HepG2 (cell line): Measurements from ENCODE around the gene FAM193A. TPM values are rescaled to one million over a fixed set of nuclear protein-coding genes. Genes with fewer than 3 reads are reported as not detected.
"Not testable (repeated sequence)": the region's sequence is repeated elsewhere in the genome, so short reads cannot be mapped to it uniquely, and the experiment has no call there.

Experiments used
- ATAC-seq: fragments of 200-7000 bp; cut with Tn5 transposase; 3 replicates; pipeline ENCODE4 v1.9.1; 2020; ENCODE audit warnings: mild to moderate bottlenecking, moderate library complexity
- BruUV-seq: library from RNA; stranded (reverse); fragments of 400-500 nt; replicated peaks from 2 replicates; lab custom pipeline; 2021; lab: Mats Ljungman, UMichigan
- CTCF ChIA-PET: fragments of 300-600 bp; formaldehyde crosslinking; extraction: SDS; loops from one replicate; lab custom pipeline; 2021; ENCODE audit warnings: low total read pairs, inconsistent platforms, low intra/inter-chr PET ratio; lab: Yijun Ruan, JAX
- POLR2A ChIA-PET: fragments of 350-600 bp; sonication (Branson Sonifier 250); formaldehyde crosslinking; loops from one replicate; lab custom pipeline; 2020; ENCODE audit warnings: antibody characterized with exemption, inconsistent platforms; lab: Yijun Ruan, JAX
- DNase-seq: peaks from one replicate; pipeline ENCODE4 v3.0.0-alpha.2; 2015; ENCODE audit warnings: low spot score
- FAIRE-seq: peaks from 3 replicates; lab custom pipeline; 2011; peaks lifted over from hg19 to GRCh38; lab: Jason Lieb, UNC
- H2AFZ ChIP-seq: one replicate; pipeline ENCODE4 v1.6.1; 2011; ENCODE audit warnings: low read length, inconsistent platforms
- H3K27ac ChIP-seq: fragments of 300-600 bp; 3 replicates; pipeline ENCODE4 v1.8.0; 2011; ENCODE audit warnings: mixed run types, mild to moderate bottlenecking, mixed read lengths, low read length, inconsistent platforms; ENCODE audit not compliant: insufficient read depth; ENCODE audit errors: extremely low read length
- H3K27me3 ChIP-seq, 2 experiments: fragments of 200-600 bp in 1 of 2; 2 replicates in 1 of 2; 3 replicates in 1 of 2; pipeline versions ENCODE4 v1.6.0 to v1.8.0; 2011; ENCODE audit warnings: low read length in 2 of 2, mild to moderate bottlenecking in 2 of 2, moderate library complexity in 2 of 2, inconsistent platforms in 1 of 2; ENCODE audit not compliant: insufficient read depth in 2 of 2, control insufficient read depth in 1 of 2
- H3K36me3 ChIP-seq, 2 experiments: fragments of 200-600 bp in 1 of 2; replicated peaks in 1 of 2; 2 replicates in 1 of 2; 3 replicates in 1 of 2; pipeline versions ENCODE4 v1.5.1 to v1.8.0; 2011; ENCODE audit warnings: low read length in 2 of 2, inconsistent platforms in 1 of 2; ENCODE audit not compliant: insufficient read depth in 2 of 2, control insufficient read depth in 1 of 2
- H3K4me1 ChIP-seq: 2 replicates; pipeline ENCODE4 v1.5.1; 2012; ENCODE audit warnings: low read length, inconsistent platforms; ENCODE audit not compliant: insufficient read depth
- H3K4me2 ChIP-seq: 2 replicates; pipeline ENCODE4 v1.6.0; 2011; ENCODE audit warnings: low read depth, low read length, inconsistent platforms
- H3K4me3 ChIP-seq, 3 experiments: fragments of 200-600 bp in 1 of 3; sonication (generic), shearing (Covaris generic) in 1 of 3; replicated peaks in 1 of 3; 2 replicates each; pipeline ENCODE4 v1.5.1; 2011 to 2016; ENCODE audit warnings: low read length in 3 of 3, inconsistent platforms in 2 of 3, low read depth in 2 of 3, mild to moderate bottlenecking in 2 of 3, control low read depth in 1 of 3, mixed read lengths in 1 of 3; ENCODE audit not compliant: insufficient read depth in 1 of 3
- H3K79me2 ChIP-seq: one replicate; pipeline ENCODE4 v1.6.1; 2011; ENCODE audit warnings: low read length, inconsistent platforms; ENCODE audit not compliant: insufficient read depth
- H3K9ac ChIP-seq: 2 replicates; pipeline ENCODE4 v1.6.0; 2011; ENCODE audit warnings: mild to moderate bottlenecking, low read depth, low read length, inconsistent platforms; ENCODE audit not compliant: insufficient read depth
- H3K9me3 ChIP-seq: 2 replicates; pipeline ENCODE4 v1.5.1; 2012; ENCODE audit warnings: mild to moderate bottlenecking, low read length
- H4K20me1 ChIP-seq: 2 replicates; pipeline ENCODE4 v1.6.0; 2011; ENCODE audit warnings: inconsistent platforms, mild to moderate bottlenecking, low read length, moderate library complexity; ENCODE audit not compliant: insufficient read depth
- AHDC1 ChIP-seq: sonication (generic); formaldehyde crosslinking; IDR thresholded peaks from 2 replicates; pipeline ENCODE4 v1.5.1; 2020; ENCODE audit warnings: mild to moderate bottlenecking, missing genetic modification reagents, borderline replicate concordance
- CREM ChIP-seq, 2 experiments: sonication (generic) in 1 of 2; formaldehyde crosslinking in 1 of 2; IDR thresholded peaks; 2 replicates each; pipeline versions ENCODE4 v1.4.0 to v1.6.1; 2016 to 2020; ENCODE audit warnings: antibody characterized with exemption in 1 of 2, mild to moderate bottlenecking in 1 of 2, missing genetic modification reagents in 1 of 2
- FOXA1 ChIP-seq, 2 experiments: fragments of 450-650 bp in 1 of 2; sonication (generic) in 1 of 2; formaldehyde crosslinking in 1 of 2; IDR thresholded peaks; 2 replicates each; pipeline versions ENCODE4 v1.4.0 to v1.6.1; 2016 to 2020; ENCODE audit warnings: missing genetic modification reagents in 1 of 2
- HNF1A ChIP-seq, 2 experiments: sonication (generic) in 1 of 2; formaldehyde crosslinking in 1 of 2; IDR thresholded peaks; 2 replicates each; pipeline versions ENCODE4 v1.4.0 to v1.6.1; 2016 to 2020; ENCODE audit warnings: borderline replicate concordance in 1 of 2, low read depth in 1 of 2, mild to moderate bottlenecking in 1 of 2, missing genetic modification reagents in 1 of 2
- LCORL ChIP-seq, 2 experiments: fragments of 450-650 bp in 1 of 2; sonication (generic) in 1 of 2; formaldehyde crosslinking in 1 of 2; IDR thresholded peaks; 2 replicates each; pipeline versions ENCODE4 v1.5.0 to v1.6.1; 2017 to 2020; ENCODE audit warnings: antibody characterized with exemption in 1 of 2, missing genetic modification reagents in 1 of 2
- PHF21A ChIP-seq: sonication (generic); formaldehyde crosslinking; IDR thresholded peaks from 2 replicates; pipeline ENCODE4 v1.5.0; 2020; ENCODE audit warnings: mild to moderate bottlenecking, missing genetic modification reagents
- SOX13 ChIP-seq, 3 experiments: fragments of 450-650 bp in 1 of 3; sonication (generic) in 1 of 3; formaldehyde crosslinking in 1 of 3; IDR thresholded peaks in 2 of 3; conservative IDR thresholded peaks in 1 of 3; 2 replicates each; pipeline versions ENCODE4 v1.5.0 to v1.6.1; 2016 to 2020; ENCODE audit warnings: antibody characterized with exemption in 1 of 3, mild to moderate bottlenecking in 1 of 3, missing compliant biosample characterization in 1 of 3, missing genetic modification reagents in 1 of 3, moderate library complexity in 1 of 3
- SOX6 ChIP-seq, 2 experiments: fragments of 450-650 bp in 1 of 2; sonication (generic) in 1 of 2; formaldehyde crosslinking in 1 of 2; IDR thresholded peaks; 2 replicates each; pipeline versions ENCODE4 v1.4.0 to v1.6.1; 2017 to 2020; ENCODE audit warnings: antibody characterized with exemption in 1 of 2, mild to moderate bottlenecking in 1 of 2, missing genetic modification reagents in 1 of 2
- ZBTB7B ChIP-seq: sonication (generic); formaldehyde crosslinking; IDR thresholded peaks from 2 replicates; pipeline ENCODE4 v1.4.0; 2020; ENCODE audit warnings: missing genetic modification reagents
- WGBS: methylation state at CpG from one replicate; pipeline ENCODE4 v1.1.6; 2017; ENCODE audit warnings: low lambda C conversion rate; 5-methylcytosine and 5-hydroxymethylcytosine counted together
- in situ Hi-C: cut with HindIII; loops from 2 replicates; pipeline ENCODE4 v1.10.0; 2017; ENCODE audit warnings: low pct_unique_long_range_greater_than_20kb; ENCODE audit not compliant: extremely low pct_ligation_motif_present
- intact Hi-C: fragments of 100-400 bp; cut with micrococcal nuclease; formaldehyde crosslinking; loops from one replicate; pipeline ENCODE4 v1.10.0; 2022; ENCODE audit not compliant: unreplicated experiment
- polyA plus RNA-seq, 8 experiments: library from polyadenylated mRNA; depleted of rRNA in 3 of 8; stranded (reverse) in 7 of 8; unstranded in 1 of 8; fragments of >200 nt; fragmentation: Illumina TruSeq in 4 of 8; extraction: Trizol in 4 of 8; gene quantifications; 2 replicates each; pipeline versions ENCODE4 v1.2.1 to v1.2.3, GENCODE V29; 2011 to 2016; ENCODE audit warnings: low read depth in 4 of 8, missing spikeins in 1 of 8, mixed read lengths in 1 of 8; ENCODE audit not compliant: insufficient read depth in 1 of 8
- total RNA-seq, 5 experiments: library from RNA; depleted of rRNA; stranded (reverse); fragments of >200 nt; fragmentation: Illumina TruSeq; extraction: Trizol; gene quantifications; 2 replicates each; pipeline ENCODE4 v1.2.3, GENCODE V29; 2016; ENCODE audit warnings: low read depth in 1 of 5

Gene FAM193A
- total and polyA plus RNA-seq, 2 of the 13 experiments (the other 11 are each of a cell fraction or from before 2014, with no cell fraction given), result 5.7 to 8.7 TPM

- H4K20me1 ChIP-seq, result peaks cover 44% of the 10 kb centered on the region
- peak; percentile 62 for TF ChIP-seq PHF21A
- 0 out of 2 replicates have a peak, but pooled peaks have one; percentile 48 for TF ChIP-seq ZBTB7B (CRISPR knock-in tag)
- TF ChIP-seq CREM (IDR thresholded peaks at IDR 0.05), result 0 out of 2 replicates have a peak, but pooled peaks have one; percentile 36
- not testable (repeated sequence) for TF ChIP-seq CREM (CRISPR knock-in tag; IDR thresholded peaks at IDR 0.05); HNF1A (CRISPR knock-in tag; IDR thresholded peaks at IDR 0.05; ENCODE audit: borderline replicate concordance); SOX6 (IDR thresholded peaks at IDR 0.05); LCORL (CRISPR knock-in tag; IDR thresholded peaks at IDR 0.05); SOX13 (IDR thresholded peaks at IDR 0.05); FOXA1 (IDR thresholded peaks at IDR 0.05)
- TF ChIP-seq AHDC1 (CRISPR knock-in tag), result peak; percentile 44; the same call in 1 of the 2 replicates
- TF ChIP-seq HNF1A (IDR thresholded peaks at IDR 0.05; ENCODE audit: low read depth), result peak; percentile 73
- peak; percentile 49; the same call in 1 of the 2 replicates for TF ChIP-seq SOX6 (CRISPR knock-in tag; IDR thresholded peaks at IDR 0.05)
- TF ChIP-seq LCORL (IDR thresholded peaks at IDR 0.05), result 0 out of 2 replicates have a peak, but pooled peaks have one; percentile 22
- TF ChIP-seq SOX13 (CRISPR knock-in tag; conservative IDR thresholded peaks at IDR 0.05 in 1 of 2, IDR thresholded peaks at IDR 0.05 in 1 of 2), result peak in 1 of 2 experiments; percentile 18; a peak in 1 of 4 replicates
- 0 out of 2 replicates have a peak, but pooled peaks have one; percentile 27 for TF ChIP-seq FOXA1 (CRISPR knock-in tag; IDR thresholded peaks at IDR 0.05)
Observed at GRCh38 chr4:2543580-2544191, 7.2 kb downstream of the FAM193A start.

More at GRCh38 chr4:2543580-2544191, 7.2 kb downstream of the FAM193A start:
- in situ Hi-C loops, H3K9me3 ChIP-seq, H3K27me3 ChIP-seq, BruUV-seq, CTCF ChIA-PET, H3K36me3 ChIP-seq, H2AFZ ChIP-seq: not testable (repeated sequence)
- H3K4me1 ChIP-seq, result peaks cover 53% of the 10 kb centered on the region
- ATAC-seq, result peak; percentile 79
- peak overlapping the region; percentile 78 for H3K27ac ChIP-seq
- peak; percentile 26 for FAIRE-seq
- H3K9ac ChIP-seq, result peak overlapping the region; percentile 49
- peak overlapping the region; percentile 68 for H3K4me2 ChIP-seq
- 23% methylated on average over 10 of the region's 10 CpGs for WGBS
- intact Hi-C loops, result loop anchor here (10.0 kb wide), 1 partner anchor 51 kb away; no protein-coding TSS in a partner anchor
- H3K4me3 ChIP-seq, result peak overlapping the region in 1 of 3 experiments; percentile 33; a peak in 1 of 6 replicates
- H3K79me2 ChIP-seq, result peaks cover 91% of the 10 kb centered on the region
- POLR2A ChIA-PET, result interaction anchor here (1.4 kb wide), 1 partner anchor 8 kb away, joined by 3 read pairs; the partner anchor contains the start of gene FAM193A
- DNase-seq, result peak; percentile 41
